Central memory CD8-positive, alpha-beta T cell (primary cell): Measurements from ENCODE around the gene FAM187B.
"Not testable (repeated sequence)": the region's sequence is repeated elsewhere in the genome, so short reads cannot be mapped to it uniquely, and the experiment has no call there.

Experiments used
- ATAC-seq: fragments of 150-1000 bp; cut with Tn5 transposase; replicated peaks from 2 replicates; pipeline ENCODE4 v1.10.0; 2022; ENCODE audit warnings: mild to moderate bottlenecking, moderate FRiP score, moderate number of reproducible peaks; ENCODE audit not compliant: poor library complexity, severe bottlenecking; ENCODE audit errors: extremely low read depth
- DNase-seq, 2 donors: peaks; one replicate each; pipeline ENCODE4 v3.0.0; 2021; ENCODE audit warnings: low spot score in 2 of 2
- H3K27ac Mint-ChIP-seq: one replicate; pipeline ENCODE4 v1.8.0; 2022; ENCODE audit warnings: low read depth, mild to moderate bottlenecking, moderate library complexity, mixed read lengths
- H3K27me3 Mint-ChIP-seq: one replicate; pipeline ENCODE4 v1.8.0; 2022; ENCODE audit warnings: mixed read lengths
- H3K36me3 Mint-ChIP-seq: one replicate; pipeline ENCODE4 v1.8.0; 2022; ENCODE audit warnings: mild to moderate bottlenecking, moderate library complexity, mixed read lengths; ENCODE audit not compliant: insufficient read depth
- H3K4me1 Mint-ChIP-seq: one replicate; pipeline ENCODE4 v1.8.0; 2022; ENCODE audit warnings: mixed read lengths
- H3K4me3 Mint-ChIP-seq: one replicate; pipeline ENCODE4 v1.8.0; 2022; ENCODE audit warnings: mild to moderate bottlenecking, moderate library complexity, mixed read lengths
- H3K9me3 Mint-ChIP-seq: one replicate; pipeline ENCODE4 v1.8.0; 2022; ENCODE audit warnings: mixed read lengths

Gene FAM187B

GRCh38 chr19:35222373-35223015 is 6.0 kb downstream of the FAM187B start:
- no peak overlapping the region for H3K4me3 Mint-ChIP-seq
- no peak overlapping the region for H3K27ac Mint-ChIP-seq
- H3K4me1 Mint-ChIP-seq, result no peaks in the 10 kb centered on the region
- no peak for ATAC-seq
- H3K9me3 Mint-ChIP-seq, result no peaks in the 10 kb centered on the region
- H3K36me3 Mint-ChIP-seq, result no peaks in the 10 kb centered on the region
- no peaks in the 10 kb centered on the region for H3K27me3 Mint-ChIP-seq
- no peak for DNase-seq

- not testable (repeated sequence) for H3K4me1 Mint-ChIP-seq, H3K9me3 Mint-ChIP-seq, H3K4me3 Mint-ChIP-seq, H3K27ac Mint-ChIP-seq, H3K27me3 Mint-ChIP-seq, ATAC-seq, DNase-seq, H3K36me3 Mint-ChIP-seq
These were observed 7.5 kb downstream of the FAM187B start for GRCh38 chr19:35220973-35221590.

GRCh38 chr19:35220315-35220921 is 8.1 kb downstream of the FAM187B start:
- DNase-seq (no peak), ATAC-seq (no peak)
- no peak overlapping the region for H3K27ac Mint-ChIP-seq
- H3K27me3 Mint-ChIP-seq, result no peaks in the 10 kb centered on the region
- H3K4me3 Mint-ChIP-seq, result no peak overlapping the region
- H3K9me3 Mint-ChIP-seq, result no peaks in the 10 kb centered on the region
- no peaks in the 10 kb centered on the region for H3K36me3 Mint-ChIP-seq
- peaks cover 13% of the 10 kb centered on the region for H3K4me1 Mint-ChIP-seq

GRCh38 chr19:35219008-35219407 is 9.5 kb downstream of the FAM187B start:
- peaks cover 24% of the 10 kb centered on the region for H3K4me1 Mint-ChIP-seq
- no peak overlapping the region for H3K4me3 Mint-ChIP-seq
- H3K36me3 Mint-ChIP-seq, result no peaks in the 10 kb centered on the region
- H3K27me3 Mint-ChIP-seq, result no peaks in the 10 kb centered on the region
- no peaks in the 10 kb centered on the region for H3K9me3 Mint-ChIP-seq
- no peak for ATAC-seq
- H3K27ac Mint-ChIP-seq, result no peak overlapping the region
- no peak for DNase-seq

- Mint-ChIP-seq H3K27ac (peak overlapping the region; percentile 59), H3K27me3 (no peaks in the 10 kb centered on the region), H3K36me3 (peaks cover 7% of the 10 kb centered on the region), H3K9me3 (no peaks in the 10 kb centered on the region), H3K4me1 (peaks cover 34% of the 10 kb centered on the region), H3K4me3 (no peak overlapping the region)
- ATAC-seq (no peak), DNase-seq (no peak)
These were observed 10.9 kb downstream of the FAM187B start for GRCh38 chr19:35217649-35217990.

- Mint-ChIP-seq H3K4me1 (peaks cover 40% of the 10 kb centered on the region), H3K27me3 (no peaks in the 10 kb centered on the region), H3K27ac (peak overlapping the region; percentile 59), H3K4me3 (no peak overlapping the region), H3K36me3 (peaks cover 9% of the 10 kb centered on the region), H3K9me3 (no peaks in the 10 kb centered on the region)
- ATAC-seq (no peak), DNase-seq (no peak)
These were observed 11.5 kb downstream of the FAM187B start for GRCh38 chr19:35216833-35217648.

- no peak overlapping the region for H3K4me3 Mint-ChIP-seq
- DNase-seq, result no peak
- peak overlapping the region; percentile 68 for H3K27ac Mint-ChIP-seq
- H3K9me3 Mint-ChIP-seq, result no peaks in the 10 kb centered on the region
- peaks cover 16% of the 10 kb centered on the region for H3K36me3 Mint-ChIP-seq
- H3K4me1 Mint-ChIP-seq, result peaks cover 48% of the 10 kb centered on the region
- ATAC-seq, result no peak
- H3K27me3 Mint-ChIP-seq, result no peaks in the 10 kb centered on the region
These were observed 12.3 kb downstream of the FAM187B start for GRCh38 chr19:35216016-35216832.

- H3K4me1 Mint-ChIP-seq, result peaks cover 56% of the 10 kb centered on the region
- no peak for ATAC-seq
- H3K27me3 Mint-ChIP-seq, result no peaks in the 10 kb centered on the region
- peak overlapping the region; percentile 100 for H3K27ac Mint-ChIP-seq
- DNase-seq, result no peak
- no peak overlapping the region for H3K4me3 Mint-ChIP-seq
- H3K9me3 Mint-ChIP-seq, result no peaks in the 10 kb centered on the region
- peaks cover 21% of the 10 kb centered on the region for H3K36me3 Mint-ChIP-seq
These were observed 13.6 kb downstream of the FAM187B start for GRCh38 chr19:35214766-35215422.

GRCh38 chr19:35213663-35214632 is 14.6 kb downstream of the FAM187B start:
- DNase-seq (peak; percentile 53 to 85), ATAC-seq (peak; percentile 50)
- Mint-ChIP-seq H3K27ac (peak overlapping the region; percentile 100), H3K27me3 (no peaks in the 10 kb centered on the region), H3K36me3 (peaks cover 21% of the 10 kb centered on the region), H3K4me1 (peaks cover 56% of the 10 kb centered on the region), H3K9me3 (no peaks in the 10 kb centered on the region), H3K4me3 (peak overlapping the region; percentile 62)

GRCh38 chr19:35212241-35212640 is 16.3 kb downstream of the FAM187B start:
- Mint-ChIP-seq H3K27me3 (no peaks in the 10 kb centered on the region), H3K27ac (peak overlapping the region; percentile 100), H3K9me3 (no peaks in the 10 kb centered on the region), H3K4me3 (peak overlapping the region; percentile 78), H3K4me1 (peaks cover 62% of the 10 kb centered on the region), H3K36me3 (peaks cover 21% of the 10 kb centered on the region)
- no peak for ATAC-seq
- DNase-seq, result no peak
